Neural progenitor cell (in vitro differentiated cells): Measurements from ENCODE around the gene CLCN6. TPM values are rescaled to one million over a fixed set of nuclear protein-coding genes. Genes with fewer than 3 reads are reported as not detected.

Experiments
- DNase-seq: peaks from one replicate; pipeline ENCODE4 v3.0.0-alpha.2; 2016; ENCODE audit warnings: low spot score
- H2AFZ ChIP-seq: fragments of 200-600 bp; sonication (generic); replicated peaks from 2 replicates; pipeline ENCODE4 v1.6.1; 2016; ENCODE audit warnings: antibody characterized with exemption
- H3F3A ChIP-seq: fragments of 200-600 bp; sonication (generic); 2 replicates; pipeline ENCODE4 v1.6.1; 2016; ENCODE audit warnings: antibody characterized with exemption, low read depth
- H3K27ac ChIP-seq: fragments of 200-600 bp; sonication (generic); 2 replicates; pipeline ENCODE4 v1.5.1; 2016; ENCODE audit warnings: mild to moderate bottlenecking
- H3K27me3 ChIP-seq: fragments of 200-600 bp; sonication (generic); 2 replicates; pipeline ENCODE4 v1.6.1; 2016; ENCODE audit warnings: mild to moderate bottlenecking, moderate library complexity
- H3K36me3 ChIP-seq: fragments of 200-600 bp; sonication (generic); 2 replicates; pipeline ENCODE4 v1.5.1; 2016
- H3K4me1 ChIP-seq: fragments of 200-600 bp; sonication (generic); 2 replicates; pipeline ENCODE4 v1.6.1; 2016; ENCODE audit warnings: mixed run types
- H3K4me2 ChIP-seq: fragments of 200-600 bp; sonication (generic); 2 replicates; pipeline ENCODE4 v1.6.1; 2016
- H3K4me3 ChIP-seq: fragments of 200-600 bp; sonication (generic); 2 replicates; pipeline ENCODE4 v1.5.1; 2016
- H3K79me2 ChIP-seq: fragments of 200-600 bp; sonication (generic); 2 replicates; pipeline ENCODE4 v1.6.1; 2016; ENCODE audit warnings: low read depth
- H3K9ac ChIP-seq: fragments of 200-600 bp; sonication (generic); 2 replicates; pipeline ENCODE4 v1.6.1; 2016
- H3K9me3 ChIP-seq: fragments of 200-600 bp; sonication (generic); 2 replicates; pipeline ENCODE4 v1.5.1; 2016; ENCODE audit warnings: low read depth
- H4K20me1 ChIP-seq: fragments of 200-600 bp; sonication (generic); 2 replicates; pipeline ENCODE4 v1.6.1; 2016; ENCODE audit warnings: low read depth
- H3K27ac Mint-ChIP-seq: 3 replicates; pipeline ENCODE4 v1.8.0; 2021; ENCODE audit warnings: mixed read lengths
- H3K27me3 Mint-ChIP-seq: 2 replicates; pipeline ENCODE4 v1.8.0; 2022; ENCODE audit warnings: low read depth, mild to moderate bottlenecking, inconsistent platforms, moderate library complexity, mixed read lengths; ENCODE audit not compliant: insufficient read depth
- H3K36me3 Mint-ChIP-seq: 3 replicates; pipeline ENCODE4 v1.8.0; 2021; ENCODE audit warnings: mixed read lengths
- H3K4me1 Mint-ChIP-seq: 3 replicates; pipeline ENCODE4 v1.8.0; 2021; ENCODE audit warnings: mixed read lengths
- H3K4me3 Mint-ChIP-seq: 3 replicates; pipeline ENCODE4 v1.8.0; 2021; ENCODE audit warnings: mild to moderate bottlenecking, moderate library complexity, mixed read lengths
- H3K9me3 Mint-ChIP-seq: 3 replicates; pipeline ENCODE4 v1.8.0; 2020; ENCODE audit warnings: mixed read lengths
- EZH2 ChIP-seq: fragments of 200-600 bp; sonication (generic); IDR thresholded peaks from 2 replicates; pipeline ENCODE4 v1.6.1; 2017; ENCODE audit warnings: antibody characterized with exemption, mild to moderate bottlenecking, moderate library complexity
- EZH2phosphoT487 ChIP-seq: fragments of 200-600 bp; sonication (generic); IDR thresholded peaks from 2 replicates; pipeline ENCODE4 v1.6.1; 2017; ENCODE audit warnings: antibody characterized with exemption
- total RNA-seq: library from RNA; depleted of rRNA; stranded (reverse); fragments of >200 nt; gene quantifications from 2 replicates; pipeline ENCODE4 v1.2.3, GENCODE V29; 2015; ENCODE audit warnings: low replicate concordance
- TF ChIP-seq, protein P1 (sequence below): fragments of 200-600 bp; sonication (generic); IDR thresholded peaks from 2 replicates; pipeline ENCODE4 v1.5.1; 2017; ENCODE audit warnings: antibody characterized with exemption, mild to moderate bottlenecking

CLCN6 gene
- total RNA-seq, 1 donor from 2014 or later: 10.3 TPM

DNA sequence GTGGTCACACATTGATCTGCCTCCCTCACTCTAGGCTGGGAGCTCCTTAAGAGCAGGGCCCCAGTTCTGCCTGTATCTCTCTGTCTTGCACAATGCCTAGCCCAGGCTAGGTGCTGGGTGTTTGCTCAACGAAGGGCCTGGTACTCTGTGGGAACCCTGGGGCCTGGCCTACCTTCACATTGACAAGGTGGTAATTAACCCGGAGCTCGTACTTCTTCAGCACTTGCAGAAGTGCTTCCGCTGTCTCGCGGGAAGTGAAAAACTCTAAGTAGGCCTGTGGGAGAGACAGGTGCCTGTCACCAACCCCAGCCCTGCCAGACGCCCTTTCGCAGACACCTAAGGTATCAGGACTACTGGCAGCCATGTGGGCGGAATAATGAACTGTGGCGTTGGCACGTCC is 13.9 kb upstream of the CLCN6 start:
- Histone ChIP-seq H3F3A (peaks cover 7% of the 10 kb centered on the region), H3K79me2 (no peaks in the 10 kb centered on the region), H3K4me3 (no peak overlapping the region), H3K36me3 (no peaks in the 10 kb centered on the region), H4K20me1 (no peaks in the 10 kb centered on the region), H3K9ac (no peak overlapping the region), H2AFZ (no peak overlapping the region), H3K4me2 (no peak overlapping the region), H3K4me1 (peaks cover 8% of the 10 kb centered on the region), H3K27ac (no peak overlapping the region), H3K9me3 (no peaks in the 10 kb centered on the region), H3K27me3 (no peaks in the 10 kb centered on the region)
- no peaks in the 10 kb centered on the region for H3K9me3 Mint-ChIP-seq
- no peaks in the 10 kb centered on the region for H3K4me1 Mint-ChIP-seq
- H3K27ac Mint-ChIP-seq: no peak overlapping the region
- TF ChIP-seq EZH2phosphoT487: no peak
- TF ChIP-seq, protein P1, sequence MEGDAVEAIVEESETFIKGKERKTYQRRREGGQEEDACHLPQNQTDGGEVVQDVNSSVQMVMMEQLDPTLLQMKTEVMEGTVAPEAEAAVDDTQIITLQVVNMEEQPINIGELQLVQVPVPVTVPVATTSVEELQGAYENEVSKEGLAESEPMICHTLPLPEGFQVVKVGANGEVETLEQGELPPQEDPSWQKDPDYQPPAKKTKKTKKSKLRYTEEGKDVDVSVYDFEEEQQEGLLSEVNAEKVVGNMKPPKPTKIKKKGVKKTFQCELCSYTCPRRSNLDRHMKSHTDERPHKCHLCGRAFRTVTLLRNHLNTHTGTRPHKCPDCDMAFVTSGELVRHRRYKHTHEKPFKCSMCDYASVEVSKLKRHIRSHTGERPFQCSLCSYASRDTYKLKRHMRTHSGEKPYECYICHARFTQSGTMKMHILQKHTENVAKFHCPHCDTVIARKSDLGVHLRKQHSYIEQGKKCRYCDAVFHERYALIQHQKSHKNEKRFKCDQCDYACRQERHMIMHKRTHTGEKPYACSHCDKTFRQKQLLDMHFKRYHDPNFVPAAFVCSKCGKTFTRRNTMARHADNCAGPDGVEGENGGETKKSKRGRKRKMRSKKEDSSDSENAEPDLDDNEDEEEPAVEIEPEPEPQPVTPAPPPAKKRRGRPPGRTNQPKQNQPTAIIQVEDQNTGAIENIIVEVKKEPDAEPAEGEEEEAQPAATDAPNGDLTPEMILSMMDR: no peak
- TF ChIP-seq EZH2: no peak
- no peaks in the 10 kb centered on the region for H3K27me3 Mint-ChIP-seq
- H3K36me3 Mint-ChIP-seq: peaks cover 14% of the 10 kb centered on the region
- no peak for DNase-seq
- H3K4me3 Mint-ChIP-seq: no peak overlapping the region

DNA sequence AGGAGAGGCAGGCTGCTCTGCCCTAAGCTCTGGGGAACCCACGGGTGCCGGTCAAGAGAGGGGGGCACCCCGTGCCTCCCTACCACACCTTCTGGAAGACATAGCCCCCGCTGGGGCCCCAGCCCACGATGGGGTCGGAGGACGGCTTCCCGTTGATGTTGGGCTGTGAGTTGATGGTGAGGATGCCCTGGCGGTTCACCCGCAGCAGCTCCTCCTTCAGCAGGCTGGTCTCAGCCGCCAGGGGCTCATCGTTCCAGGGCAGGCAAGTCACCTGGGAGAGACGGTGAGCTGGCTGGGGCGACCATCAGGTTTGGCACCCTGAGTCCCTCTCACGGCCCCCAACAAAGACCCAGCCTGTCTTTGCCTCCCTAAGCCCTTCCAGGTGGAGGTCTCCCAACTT is 12.2 kb upstream of the CLCN6 start:
- H3K79me2 ChIP-seq: no peaks in the 10 kb centered on the region
- H3K4me2 ChIP-seq: no peak overlapping the region
- no peak for TF ChIP-seq EZH2
- no peaks in the 10 kb centered on the region for H3K4me1 ChIP-seq
- no peaks in the 10 kb centered on the region for H3K36me3 ChIP-seq
- Mint-ChIP-seq H3K9me3 (no peaks in the 10 kb centered on the region), H3K27ac (no peak overlapping the region), H3K36me3 (peaks cover 14% of the 10 kb centered on the region), H3K4me3 (no peak overlapping the region), H3K27me3 (peaks cover 2% of the 10 kb centered on the region), H3K4me1 (no peaks in the 10 kb centered on the region)
- H3K9ac ChIP-seq: no peak overlapping the region
- no peak overlapping the region for H3K27ac ChIP-seq
- H4K20me1 ChIP-seq: no peaks in the 10 kb centered on the region
- H3K4me3 ChIP-seq: no peak overlapping the region
- no peak for DNase-seq
- H3K9me3 ChIP-seq: no peaks in the 10 kb centered on the region
- no peaks in the 10 kb centered on the region for H3F3A ChIP-seq
- H2AFZ ChIP-seq: no peak overlapping the region
- H3K27me3 ChIP-seq: no peaks in the 10 kb centered on the region

DNA sequence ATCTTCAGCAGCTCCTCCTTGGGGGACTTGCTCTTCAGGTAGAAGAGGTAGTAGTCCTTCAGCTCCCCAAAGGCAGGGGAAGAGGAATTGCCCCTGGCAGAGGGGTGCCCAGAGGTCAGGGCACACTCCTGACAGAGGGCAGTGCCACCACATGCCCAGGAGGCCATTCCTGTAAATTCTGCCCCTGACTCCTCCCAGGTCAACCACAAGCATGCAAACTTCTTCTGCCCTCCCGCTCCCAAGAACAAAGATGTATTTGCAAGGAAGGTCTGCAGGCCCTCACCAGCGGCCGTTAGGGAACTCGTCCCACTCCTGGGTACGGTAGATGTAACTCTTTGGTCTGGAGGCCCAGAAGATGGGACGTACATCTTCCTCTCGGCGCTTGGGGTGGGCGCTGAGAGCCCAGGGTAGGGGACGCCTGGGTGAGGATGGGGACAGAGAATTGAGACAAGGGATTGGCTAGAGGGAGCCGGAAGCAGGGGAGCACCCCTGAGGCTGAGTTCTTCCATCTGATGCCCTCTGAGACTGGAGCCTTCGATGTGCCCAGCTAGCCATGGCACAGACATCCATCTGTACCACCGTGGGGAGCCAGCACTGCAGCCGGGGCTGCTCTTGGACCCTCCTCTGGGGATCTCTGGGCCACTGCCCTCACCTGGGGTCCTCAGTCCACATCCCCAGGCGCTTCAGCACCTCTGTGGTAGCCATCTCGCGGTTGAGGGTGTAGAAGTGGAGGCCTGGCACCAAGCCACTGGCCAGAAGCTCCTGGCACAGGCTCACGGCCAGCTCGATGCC is 11.3 kb upstream of the CLCN6 start:
- H3K36me3 Mint-ChIP-seq: peaks cover 14% of the 10 kb centered on the region
- H3K9me3 ChIP-seq: no peaks in the 10 kb centered on the region
- H3K36me3 ChIP-seq: no peaks in the 10 kb centered on the region
- no peaks in the 10 kb centered on the region for H3K4me1 ChIP-seq
- H4K20me1 ChIP-seq: no peaks in the 10 kb centered on the region
- H2AFZ ChIP-seq: no peak overlapping the region
- H3F3A ChIP-seq: no peaks in the 10 kb centered on the region
- no peaks in the 10 kb centered on the region for H3K4me1 Mint-ChIP-seq
- H3K4me3 Mint-ChIP-seq: peak overlapping the region; percentile 27
- no peak overlapping the region for H3K9ac ChIP-seq
- H3K79me2 ChIP-seq: no peaks in the 10 kb centered on the region
- H3K9me3 Mint-ChIP-seq: no peaks in the 10 kb centered on the region
- DNase-seq: no peak
- peaks cover 4% of the 10 kb centered on the region for H3K27me3 Mint-ChIP-seq
- no peak overlapping the region for H3K27ac ChIP-seq
- no peak overlapping the region for H3K4me3 ChIP-seq
- TF ChIP-seq EZH2 (no peak), EZH2phosphoT487 (no peak)
- TF ChIP-seq, protein P1: no peak
- H3K27ac Mint-ChIP-seq: no peak overlapping the region
- H3K27me3 ChIP-seq: no peaks in the 10 kb centered on the region
- H3K4me2 ChIP-seq: no peak overlapping the region

DNA sequence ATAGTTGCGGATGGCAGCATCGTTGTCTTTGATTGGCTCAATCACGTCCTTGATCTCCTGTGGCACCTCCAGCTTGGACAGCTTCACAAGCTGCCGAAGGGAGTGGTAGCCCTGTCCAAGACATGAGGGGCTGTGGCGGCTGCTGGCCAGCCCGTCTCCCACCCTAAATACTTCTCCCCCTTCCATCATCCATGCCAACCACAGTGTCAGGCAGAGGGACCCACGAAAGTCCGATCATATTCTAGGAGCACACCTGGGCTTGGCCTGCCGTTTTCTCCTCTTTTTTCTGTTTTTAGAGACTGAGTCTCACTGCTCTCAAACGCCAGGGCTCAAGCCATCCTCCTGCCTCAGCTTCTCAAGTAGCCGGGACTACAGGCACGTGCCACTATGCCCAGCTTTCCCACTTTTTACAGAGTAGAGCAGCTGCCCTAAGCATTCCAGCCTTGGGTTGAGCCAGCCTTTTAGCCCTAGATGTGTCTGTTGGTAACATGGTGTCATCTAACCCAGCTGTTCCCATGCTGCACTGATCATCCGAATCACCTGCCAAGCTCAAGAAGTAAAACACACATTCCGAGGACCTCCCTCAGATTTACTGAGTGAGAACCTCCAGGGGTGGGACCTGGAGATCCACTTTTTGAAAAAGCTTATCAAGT is 10.6 kb upstream of the CLCN6 start:
- no peak overlapping the region for H3K4me3 Mint-ChIP-seq
- no peaks in the 10 kb centered on the region for H3K9me3 Mint-ChIP-seq
- H3K4me3 ChIP-seq: no peak overlapping the region
- H3K36me3 Mint-ChIP-seq: peaks cover 14% of the 10 kb centered on the region
- no peaks in the 10 kb centered on the region for H3K4me1 ChIP-seq
- H3K27me3 ChIP-seq: no peaks in the 10 kb centered on the region
- no peak overlapping the region for H3K4me2 ChIP-seq
- no peaks in the 10 kb centered on the region for H4K20me1 ChIP-seq
- H3K27ac Mint-ChIP-seq: no peak overlapping the region
- no peaks in the 10 kb centered on the region for H3K9me3 ChIP-seq
- H2AFZ ChIP-seq: no peak overlapping the region
- H3K9ac ChIP-seq: no peak overlapping the region
- H3K36me3 ChIP-seq: no peaks in the 10 kb centered on the region
- TF ChIP-seq EZH2 (no peak), EZH2phosphoT487 (no peak)
- TF ChIP-seq, protein P1: no peak
- peaks cover 4% of the 10 kb centered on the region for H3K27me3 Mint-ChIP-seq
- no peaks in the 10 kb centered on the region for H3K4me1 Mint-ChIP-seq
- H3K27ac ChIP-seq: no peak overlapping the region
- no peaks in the 10 kb centered on the region for H3K79me2 ChIP-seq
- DNase-seq: no peak
- H3F3A ChIP-seq: no peaks in the 10 kb centered on the region
